C4-2B (cell line): ENCODE data around the gene TBC1D22A.
A peak's percentile ranks its signal among the peaks of the same experiment; 100 is the strongest.

Source experiments
- H3K27ac ChIP-seq: fragments of 450-650 bp; 2 replicates; pipeline ENCODE4 v1.5.1; 2017
- ZFX ChIP-seq: fragments of 450-650 bp; IDR thresholded peaks from 2 replicates; pipeline ENCODE4 v1.6.1; 2017
- TF ChIP-seq, protein P1 (sequence below): fragments of 450-650 bp; conservative IDR thresholded peaks from 2 replicates; pipeline ENCODE4 v1.5.1; 2017; ENCODE audit warnings: mild to moderate bottlenecking

Gene TBC1D22A

GRCh38 chr22:46738647-46739093 is 23.8 kb upstream of the TBC1D22A start:
- no peak for TF ChIP-seq ZFX
- TF ChIP-seq, protein P1, sequence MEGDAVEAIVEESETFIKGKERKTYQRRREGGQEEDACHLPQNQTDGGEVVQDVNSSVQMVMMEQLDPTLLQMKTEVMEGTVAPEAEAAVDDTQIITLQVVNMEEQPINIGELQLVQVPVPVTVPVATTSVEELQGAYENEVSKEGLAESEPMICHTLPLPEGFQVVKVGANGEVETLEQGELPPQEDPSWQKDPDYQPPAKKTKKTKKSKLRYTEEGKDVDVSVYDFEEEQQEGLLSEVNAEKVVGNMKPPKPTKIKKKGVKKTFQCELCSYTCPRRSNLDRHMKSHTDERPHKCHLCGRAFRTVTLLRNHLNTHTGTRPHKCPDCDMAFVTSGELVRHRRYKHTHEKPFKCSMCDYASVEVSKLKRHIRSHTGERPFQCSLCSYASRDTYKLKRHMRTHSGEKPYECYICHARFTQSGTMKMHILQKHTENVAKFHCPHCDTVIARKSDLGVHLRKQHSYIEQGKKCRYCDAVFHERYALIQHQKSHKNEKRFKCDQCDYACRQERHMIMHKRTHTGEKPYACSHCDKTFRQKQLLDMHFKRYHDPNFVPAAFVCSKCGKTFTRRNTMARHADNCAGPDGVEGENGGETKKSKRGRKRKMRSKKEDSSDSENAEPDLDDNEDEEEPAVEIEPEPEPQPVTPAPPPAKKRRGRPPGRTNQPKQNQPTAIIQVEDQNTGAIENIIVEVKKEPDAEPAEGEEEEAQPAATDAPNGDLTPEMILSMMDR: no peak
- H3K27ac ChIP-seq: no peak overlapping the region; the same call in 1 of the 2 replicates

GRCh38 chr22:46739094-46739870 is 23.2 kb upstream of the TBC1D22A start:
- TF ChIP-seq ZFX: no peak
- TF ChIP-seq, protein P1: no peak
- no peak overlapping the region; the same call in 1 of the 2 replicates for H3K27ac ChIP-seq

GRCh38 chr22:46740910-46741780 is 21.3 kb upstream of the TBC1D22A start:
- TF ChIP-seq, protein P1: no peak
- TF ChIP-seq ZFX: no peak
- no peak overlapping the region for H3K27ac ChIP-seq

DNA sequence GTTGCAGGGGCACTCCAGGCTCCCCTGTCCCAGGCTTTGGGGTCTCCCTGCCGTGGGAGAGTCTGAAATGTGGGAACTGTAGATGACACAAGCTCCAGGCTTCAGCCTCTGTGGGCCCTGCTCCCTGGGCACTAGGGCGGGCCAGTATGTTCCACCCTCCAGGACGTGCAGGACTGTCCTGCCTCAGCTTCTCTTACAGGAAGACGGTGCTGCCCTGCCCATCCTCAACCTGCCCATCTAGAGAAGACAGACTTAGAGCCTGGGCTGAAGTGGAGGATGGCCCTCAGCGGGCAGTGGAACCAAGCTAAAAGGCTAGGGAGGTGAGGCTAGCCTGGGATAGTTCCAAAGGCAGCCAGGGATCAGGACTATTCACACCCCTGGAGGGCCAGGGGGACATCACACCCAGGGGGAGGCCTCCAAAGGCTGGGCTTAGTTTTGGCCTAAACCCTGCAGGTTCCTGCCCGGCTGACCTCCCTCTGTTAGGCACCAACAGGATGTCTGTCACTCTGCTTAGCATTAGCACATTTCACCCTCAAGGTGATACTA is 20.4 kb upstream of the TBC1D22A start:
- no peak for TF ChIP-seq ZFX
- TF ChIP-seq, protein P1: no peak
- peak overlapping the region; percentile 6; the same call in 1 of the 2 replicates for H3K27ac ChIP-seq

DNA sequence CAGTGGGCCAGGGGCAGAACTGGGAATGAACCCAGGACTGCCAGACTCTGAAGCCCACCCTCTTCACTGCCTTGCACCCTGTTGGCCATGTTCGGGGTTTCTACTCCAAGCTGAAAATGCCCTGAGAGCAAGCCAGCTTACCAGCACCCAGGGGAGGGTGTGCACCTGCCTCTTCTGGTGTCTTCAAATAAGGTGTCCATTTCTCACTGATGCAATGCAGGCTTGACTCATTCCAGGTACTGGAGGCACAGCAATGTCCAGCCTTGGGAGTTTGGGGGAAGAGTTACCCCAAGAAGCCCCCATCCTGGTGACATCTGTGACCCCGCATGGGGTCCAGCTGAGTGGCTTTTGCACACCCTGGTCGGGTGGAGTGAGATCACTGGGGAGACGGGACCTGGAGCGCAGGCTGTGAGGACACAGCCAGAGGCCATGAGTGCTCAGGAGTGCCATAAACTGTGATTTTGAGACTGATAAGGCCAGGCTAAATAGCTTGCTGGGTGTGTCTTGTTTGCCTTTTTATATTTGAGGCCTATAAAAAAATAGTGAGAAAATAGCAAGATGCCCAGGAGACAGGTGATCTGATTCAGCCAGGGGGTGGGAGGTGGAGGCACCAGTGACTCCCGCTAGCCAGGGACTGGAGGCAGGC is 19.8 kb upstream of the TBC1D22A start:
- H3K27ac ChIP-seq: peak overlapping the region; percentile 6; the same call in 1 of the 2 replicates
- TF ChIP-seq ZFX: no peak

- no peak overlapping the region for H3K27ac ChIP-seq
- TF ChIP-seq, protein P1: no peak
- no peak for TF ChIP-seq ZFX
Observed at GRCh38 chr22:46744581-46744980, 17.9 kb upstream of the TBC1D22A start.

DNA sequence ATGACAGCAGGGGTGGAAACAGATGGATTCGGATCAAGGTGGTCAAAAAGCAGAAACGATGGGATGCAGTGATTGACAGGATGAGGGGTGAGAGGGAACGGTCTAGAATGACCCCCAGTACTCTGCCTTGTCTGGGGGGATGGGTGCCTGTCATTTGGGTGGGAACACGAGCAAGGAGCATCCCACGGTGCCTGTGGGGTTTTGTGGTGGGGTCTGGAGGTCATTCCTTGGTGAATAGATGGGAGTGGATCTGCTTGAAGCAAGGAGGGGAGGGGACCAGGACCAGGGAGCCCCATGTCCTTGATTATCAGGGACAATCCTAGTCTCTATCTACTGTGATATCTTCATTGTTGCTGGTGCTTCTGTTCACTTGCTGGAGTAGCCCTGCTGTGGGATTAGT is 16.3 kb upstream of the TBC1D22A start:
- H3K27ac ChIP-seq: no peak overlapping the region
- TF ChIP-seq, protein P1: no peak
- no peak for TF ChIP-seq ZFX
